Measurements from ENCODE around the gene ATAD3B.

- TF ChIP-seq CTCF (IDR thresholded peaks at IDR 0.05; ENCODE audit: insufficient read depth, low read length, poor library complexity, severe bottlenecking), result no peak
- TF ChIP-seq EZH2phosphoT487 (conservative IDR thresholded peaks at IDR 0.05; ENCODE audit: low read length), result no peak
These were observed 31.9 kb upstream of the ATAD3B start for GRCh38 chr1:1439546-1440261.
